ENCODE results near the gene EHBP1L1. TPM values are rescaled to one million over a fixed set of nuclear protein-coding genes. Genes with fewer than 3 reads are reported as not detected.
"Not testable (repeated sequence)": the region's sequence is repeated elsewhere in the genome, so short reads cannot be mapped to it uniquely, and the experiment has no call there.

EHBP1L1 gene
- total RNA-seq, 4 donors from 2014 or later: 87.3 to 186 (median 110) TPM

DNA sequence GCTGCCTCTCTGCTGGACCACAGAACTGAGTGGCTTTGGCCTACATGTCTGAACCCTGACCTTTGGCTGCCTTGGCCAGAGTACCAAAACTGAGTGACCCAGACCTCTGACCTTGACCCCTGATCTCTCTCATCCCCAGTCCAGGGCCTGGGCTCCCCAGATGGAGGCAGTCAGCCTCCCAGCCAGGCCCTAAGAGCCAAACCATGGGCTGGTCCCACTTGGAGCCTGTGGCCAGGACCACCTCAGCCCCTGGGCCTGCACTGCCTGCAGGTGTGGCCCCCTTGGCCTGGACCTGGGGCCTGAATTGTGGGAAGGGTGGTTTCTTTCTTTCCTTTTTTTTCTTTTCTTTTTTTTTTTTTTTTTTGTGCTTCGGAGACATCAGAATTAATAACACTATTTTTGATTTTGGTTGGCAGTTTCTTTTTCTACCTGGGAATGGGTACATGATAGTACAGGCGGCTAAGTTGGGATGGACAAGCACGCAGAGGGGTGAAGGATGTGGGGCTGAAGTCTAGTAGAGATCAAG, 61.2 kb downstream of the EHBP1L1 start:
- TF ChIP-seq EP300 (IDR thresholded peaks at IDR 0.05) (no peak), CTCF (IDR thresholded peaks at IDR 0.05) (no peak), POLR2A (IDR thresholded peaks at IDR 0.05) (no peak)
- no peak for DNase-seq (ENCODE audit: low spot score in 2 of 2)
- 88 to 90% methylated on average over 3 of the region's 3 CpGs for WGBS, 2 donors
- Histone ChIP-seq H3K27ac (peak overlapping the region in 2 of 4 donors; percentile 91 to 96), H3K36me3 (peaks cover 0 to 63% (median 14%) of the 10 kb centered on the region in 3 donors), H3K9me3 (no peaks in the 10 kb centered on the region), H3K4me3 (no peak overlapping the region), H3K27me3 (no peaks in the 10 kb centered on the region), H3K4me1 (peaks cover 0 to 52% (median 41%) of the 10 kb centered on the region in 4 donors)

DNA sequence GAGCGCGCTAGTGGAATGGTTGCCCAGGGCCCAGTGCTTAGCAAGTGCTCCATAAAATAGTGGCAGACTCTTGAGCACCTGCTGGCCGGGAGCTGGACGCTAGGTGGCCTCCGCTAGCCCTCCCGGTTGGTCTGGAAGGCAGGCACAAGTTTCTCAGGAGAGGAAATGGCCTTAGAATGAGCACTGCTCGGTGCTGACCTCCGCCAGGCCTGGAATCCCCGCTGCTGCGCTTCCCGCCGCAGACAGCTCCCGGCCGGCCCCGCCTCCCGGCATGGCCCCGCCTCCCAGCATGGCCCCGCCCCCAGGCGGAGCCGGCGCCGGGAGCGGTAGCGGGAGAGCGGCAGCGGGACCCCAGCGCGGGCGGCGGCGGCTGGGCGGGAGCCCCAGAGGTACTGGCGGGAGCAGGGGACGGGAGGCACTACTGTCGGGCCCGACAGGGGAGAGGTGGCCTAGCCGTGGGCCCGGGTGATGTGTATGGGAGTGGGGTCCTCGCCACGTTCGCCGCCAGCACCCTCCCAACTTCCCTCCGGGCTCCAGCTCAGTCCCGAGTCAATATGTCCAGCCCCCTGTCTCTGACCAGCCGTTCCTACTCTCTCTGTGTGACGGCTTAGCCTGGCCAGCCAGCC, 62.1 kb downstream of the EHBP1L1 start, which contains the start of gene SIPA1:
SIPA1 (plus strand) TSS at position 308 of the 626 bp plus-strand sequence. CDS start 2,821 bp downstream, outside the sequence.
- peak in 1 of 2 donors; percentile 57 for DNase-seq (ENCODE audit: low spot score in 2 of 2)
- 3 to 5% methylated on average over 39 to 40 of the region's 46 CpGs for WGBS, 2 donors
- Histone ChIP-seq H3K4me3 (peak within 1 kb of the TSS; percentile 36 to 90 (median 66)), H3K27me3 (no peaks in the 10 kb centered on the region), H3K9me3 (no peaks in the 10 kb centered on the region), H3K36me3 (peaks cover 0 to 63% (median 11%) of the 10 kb centered on the region in 3 donors), H3K27ac (peak within 1 kb of the TSS; percentile 57 to 96 (median 90)), H3K4me1 (peaks cover 0 to 60% (median 46%) of the 10 kb centered on the region in 4 donors)
- no peak for TF ChIP-seq EP300 (IDR thresholded peaks at IDR 0.05)
- peak in 4 of 5 experiments; percentile 19 to 47 (median 28) for TF ChIP-seq CTCF (IDR thresholded peaks at IDR 0.05)
- TF ChIP-seq POLR2A (IDR thresholded peaks at IDR 0.05): peak; percentile 63 to 81

DNA sequence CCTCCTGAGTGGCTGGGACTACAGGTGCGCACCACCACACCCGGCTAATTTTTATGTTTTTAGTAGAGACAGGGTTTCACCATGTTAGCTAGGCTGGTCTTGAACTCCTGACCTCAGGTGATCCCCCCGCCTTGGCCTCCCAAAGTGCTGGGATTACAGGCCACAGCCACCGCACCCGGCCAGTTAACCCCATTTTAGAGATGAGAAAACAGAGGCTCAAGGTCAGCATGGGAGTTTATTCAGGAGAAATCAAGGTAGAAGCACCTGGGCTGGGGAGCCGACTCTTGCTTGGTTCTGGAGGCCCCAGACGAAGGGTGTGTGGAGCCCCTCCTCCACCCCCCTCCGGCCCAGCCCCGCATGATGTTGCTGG, 63.4 kb downstream of the EHBP1L1 start:
- H3K9me3 ChIP-seq; H3K27me3 ChIP-seq; DNase-seq (ENCODE audit: low spot score in 2 of 2): not testable (repeated sequence)
- Histone ChIP-seq H3K4me3 (peak overlapping the region; percentile 36 to 90 (median 66)), H3K27ac (peak overlapping the region; percentile 57 to 96 (median 90)), H3K4me1 (peaks cover 0 to 73% (median 46%) of the 10 kb centered on the region in 4 donors), H3K36me3 (peaks cover 0 to 63% (median 19%) of the 10 kb centered on the region in 3 donors)
- WGBS, 2 donors: 69% methylated on average over 9 of the region's 9 CpGs

DNA sequence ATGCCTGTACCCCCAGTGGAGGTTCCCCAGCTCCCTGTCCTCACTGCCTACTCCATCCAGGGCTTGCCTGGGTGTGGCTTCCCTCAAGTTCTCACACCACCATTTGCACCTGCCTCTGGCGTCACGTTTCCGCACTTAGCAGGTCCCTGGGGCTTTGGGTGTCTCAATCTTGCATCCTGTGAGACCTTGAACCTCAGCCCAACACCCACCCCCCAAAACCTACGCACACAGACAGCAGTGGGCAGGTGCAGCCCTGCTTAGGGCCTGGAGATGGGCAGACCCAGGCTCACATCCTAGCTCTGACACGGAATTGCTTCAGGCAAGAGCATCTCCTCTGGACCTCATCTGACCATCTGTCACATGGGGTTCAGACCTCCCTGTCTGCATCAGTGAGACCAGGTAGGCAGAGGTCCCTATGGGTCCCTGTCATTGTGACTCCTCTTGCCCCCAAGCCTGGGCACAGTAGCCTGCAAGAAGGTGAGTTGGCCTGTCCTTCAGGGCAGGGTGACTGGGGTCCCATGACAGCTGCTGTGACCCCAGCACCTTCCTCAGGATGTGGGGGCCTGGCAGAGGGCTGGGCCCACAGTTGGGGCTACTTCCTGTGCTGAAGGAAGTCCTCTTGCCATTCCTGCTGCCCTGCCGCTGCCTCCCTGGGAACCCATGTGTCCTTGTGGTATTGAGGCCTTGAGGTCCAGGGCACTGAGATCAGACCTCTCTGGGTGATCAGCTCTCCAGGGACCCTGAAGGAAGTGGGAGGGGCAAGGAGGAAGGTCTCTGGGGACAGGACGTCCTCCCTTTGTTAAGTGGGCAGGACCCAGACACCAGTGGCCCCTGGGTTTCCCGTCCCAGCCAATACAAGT, 64.0 kb downstream of the EHBP1L1 start:
- peaks cover 0 to 74% (median 46%) of the 10 kb centered on the region in 4 donors for H3K4me1 ChIP-seq
- no peak for TF ChIP-seq EP300 (IDR thresholded peaks at IDR 0.05)
- no peak for TF ChIP-seq CTCF (IDR thresholded peaks at IDR 0.05)
- no peak for TF ChIP-seq POLR2A (IDR thresholded peaks at IDR 0.05)

DNA sequence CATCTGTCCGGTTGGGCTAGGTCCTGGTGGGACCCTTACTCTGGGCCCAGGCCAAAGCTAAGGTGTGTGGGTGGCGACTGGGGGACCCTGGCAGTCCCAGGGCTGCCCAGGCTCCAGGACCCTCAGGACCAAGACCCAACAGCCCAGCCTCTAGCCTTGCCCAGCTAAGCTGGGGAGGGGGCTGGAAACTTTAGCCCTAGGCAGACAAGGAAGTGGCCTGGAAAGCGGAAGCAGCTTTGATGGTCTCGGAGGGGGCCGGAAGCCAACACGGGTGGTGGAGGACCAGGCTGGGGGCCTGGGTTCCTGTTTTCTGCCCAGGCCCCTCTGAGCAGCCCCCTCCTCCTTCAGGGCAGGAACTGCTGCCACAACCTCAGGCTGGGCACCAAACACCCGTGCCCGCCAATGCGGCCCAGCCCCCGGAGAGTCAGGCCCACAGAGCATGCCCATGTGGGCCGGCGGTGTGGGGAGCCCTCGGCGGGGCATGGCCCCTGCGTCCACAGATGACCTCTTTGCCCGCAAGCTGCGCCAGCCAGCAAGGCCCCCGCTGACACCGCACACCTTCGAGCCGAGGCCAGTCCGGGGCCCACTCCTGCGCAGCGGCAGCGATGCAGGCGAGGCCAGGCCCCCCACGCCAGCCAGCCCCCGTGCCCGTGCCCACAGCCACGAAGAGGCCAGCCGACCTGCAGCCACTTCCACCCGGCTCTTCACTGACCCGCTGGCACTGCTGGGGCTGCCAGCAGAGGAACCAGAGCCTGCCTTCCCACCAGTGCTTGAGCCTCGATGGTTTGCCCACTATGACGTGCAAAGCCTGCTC, 64.8 kb downstream of the EHBP1L1 start:
- TF ChIP-seq POLR2A (IDR thresholded peaks at IDR 0.05): no peak
- no peak for TF ChIP-seq EP300 (IDR thresholded peaks at IDR 0.05)
- no peak for TF ChIP-seq CTCF (IDR thresholded peaks at IDR 0.05)
- H3K4me1 ChIP-seq: peaks cover 0 to 74% (median 46%) of the 10 kb centered on the region in 4 donors
- peaks cover 0 to 63% (median 15%) of the 10 kb centered on the region in 3 donors for H3K36me3 ChIP-seq
- no peaks in the 10 kb centered on the region for H3K9me3 ChIP-seq
- H3K4me3 ChIP-seq: peak overlapping the region in 3 of 4 donors; percentile 10 to 90 (median 70)
- 48 to 73% methylated on average over 6 to 26 of the region's 35 CpGs for WGBS, 2 donors
- no peaks in the 10 kb centered on the region for H3K27me3 ChIP-seq
- peak overlapping the region; percentile 10 to 96 (median 90) for H3K27ac ChIP-seq
- DNase-seq (ENCODE audit: low spot score in 2 of 2): peak in 1 of 2 donors; percentile 33

More for the DNA sequence above, 64.0 kb downstream of the EHBP1L1 start:
- no peak for DNase-seq (ENCODE audit: low spot score in 2 of 2)
- no peaks in the 10 kb centered on the region for H3K9me3 ChIP-seq
- peak overlapping the region; percentile 36 to 90 (median 66) for H3K4me3 ChIP-seq
- H3K36me3 ChIP-seq: peaks cover 0 to 63% (median 16%) of the 10 kb centered on the region in 3 donors
- H3K27me3 ChIP-seq: no peaks in the 10 kb centered on the region
- H3K27ac ChIP-seq: peak overlapping the region; percentile 57 to 96 (median 90)
- whole genome bisulfite sequencing, 2 donors: 38 to 49% methylated on average over 8 of the region's 8 CpGs

Measured in tibial nerve (tissue), 4 donors.